C4-2B (cell line): ENCODE measurements around the gene GFRA1.

Experiments
- ZFX ChIP-seq: fragments of 450-650 bp; IDR thresholded peaks from 2 replicates; pipeline ENCODE4 v1.6.1; 2017
- TF ChIP-seq, protein P1 (sequence below): fragments of 450-650 bp; conservative IDR thresholded peaks from 2 replicates; pipeline ENCODE4 v1.5.1; 2017; ENCODE audit warnings: mild to moderate bottlenecking

DNA sequence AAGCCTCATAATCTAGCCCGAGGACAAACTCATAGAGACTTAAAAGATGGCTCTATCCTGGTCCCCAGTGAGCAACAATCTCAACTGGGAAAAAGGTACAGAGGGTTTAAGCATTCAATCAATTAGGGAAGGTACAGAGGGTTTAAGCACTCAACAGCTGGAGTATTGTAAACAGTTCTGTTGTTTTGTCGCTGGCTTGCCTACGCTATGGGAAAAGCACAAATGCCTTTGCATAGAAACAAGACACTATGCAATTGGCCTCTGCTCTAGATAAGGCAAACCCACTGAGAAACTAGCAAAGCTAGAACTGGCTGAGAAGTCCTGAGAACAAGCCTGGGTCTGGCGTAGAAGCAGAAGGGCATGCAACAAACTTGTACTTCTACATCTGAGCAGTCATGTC is 69.3 kb downstream of the GFRA1 start:
- TF ChIP-seq, protein P1, sequence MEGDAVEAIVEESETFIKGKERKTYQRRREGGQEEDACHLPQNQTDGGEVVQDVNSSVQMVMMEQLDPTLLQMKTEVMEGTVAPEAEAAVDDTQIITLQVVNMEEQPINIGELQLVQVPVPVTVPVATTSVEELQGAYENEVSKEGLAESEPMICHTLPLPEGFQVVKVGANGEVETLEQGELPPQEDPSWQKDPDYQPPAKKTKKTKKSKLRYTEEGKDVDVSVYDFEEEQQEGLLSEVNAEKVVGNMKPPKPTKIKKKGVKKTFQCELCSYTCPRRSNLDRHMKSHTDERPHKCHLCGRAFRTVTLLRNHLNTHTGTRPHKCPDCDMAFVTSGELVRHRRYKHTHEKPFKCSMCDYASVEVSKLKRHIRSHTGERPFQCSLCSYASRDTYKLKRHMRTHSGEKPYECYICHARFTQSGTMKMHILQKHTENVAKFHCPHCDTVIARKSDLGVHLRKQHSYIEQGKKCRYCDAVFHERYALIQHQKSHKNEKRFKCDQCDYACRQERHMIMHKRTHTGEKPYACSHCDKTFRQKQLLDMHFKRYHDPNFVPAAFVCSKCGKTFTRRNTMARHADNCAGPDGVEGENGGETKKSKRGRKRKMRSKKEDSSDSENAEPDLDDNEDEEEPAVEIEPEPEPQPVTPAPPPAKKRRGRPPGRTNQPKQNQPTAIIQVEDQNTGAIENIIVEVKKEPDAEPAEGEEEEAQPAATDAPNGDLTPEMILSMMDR, result no peak
- no peak for TF ChIP-seq ZFX
